Measurements from ENCODE around the gene ATP6V0E1.
"Not testable (repeated sequence)": the region's sequence is repeated elsewhere in the genome, so short reads cannot be mapped to it uniquely, and the experiment has no call there.

Gene ATP6V0E1

DNA sequence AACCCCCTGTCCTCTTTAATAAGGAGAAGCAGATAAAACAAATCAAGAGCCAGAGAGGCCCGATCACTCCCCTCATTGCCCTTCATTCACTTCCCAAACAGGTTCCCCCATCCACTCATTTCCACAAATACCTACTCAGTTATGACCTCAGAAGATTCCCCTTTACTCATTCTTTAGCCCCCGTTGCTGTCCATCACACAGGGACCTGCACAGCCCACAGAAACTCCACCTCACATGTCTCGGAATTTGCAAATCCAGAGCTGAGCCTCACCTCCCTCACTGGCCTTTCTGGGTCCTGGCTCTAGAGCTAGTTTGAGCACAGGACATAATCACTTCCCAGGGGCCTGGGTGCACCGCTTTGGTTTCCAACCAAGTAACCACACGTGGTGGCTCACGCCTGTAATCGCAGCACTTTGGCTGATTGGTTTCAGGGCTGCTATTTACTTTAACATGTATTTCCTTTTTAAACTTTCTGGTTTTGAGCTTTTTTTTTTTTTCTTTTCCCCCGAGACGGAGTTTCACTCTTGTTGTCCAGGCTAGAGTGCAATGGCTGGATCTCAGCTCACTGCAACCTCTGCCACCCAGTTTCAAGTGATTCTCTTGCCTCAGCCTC lies 17.8 kb downstream of the ATP6V0E1 start:
- no peak for FAIRE-seq
- DNase-seq (ENCODE audit: insufficient read length, low spot score) = no peak

DNA sequence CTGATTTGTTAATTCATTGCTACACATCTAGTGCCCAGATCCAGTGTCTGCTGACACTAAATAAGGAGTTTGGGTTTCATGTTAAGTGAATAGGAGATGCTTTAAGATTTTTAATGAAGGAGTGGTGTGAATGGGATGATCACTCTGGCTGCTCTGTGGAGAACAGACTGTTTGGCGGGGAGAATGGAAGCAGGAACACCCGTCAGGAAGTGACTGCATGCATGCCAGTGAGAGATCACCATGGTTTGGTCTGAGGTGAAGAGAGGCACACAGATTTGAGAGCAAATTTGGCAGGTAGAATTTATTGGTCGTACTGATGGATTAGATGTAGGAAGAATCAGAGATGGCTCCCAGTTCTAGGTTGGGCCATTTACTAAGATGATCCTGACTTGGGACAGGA lies 19.8 kb downstream of the ATP6V0E1 start:
- FAIRE-seq (no peak), DNase-seq (ENCODE audit: insufficient read length, low spot score) (no peak)

DNA sequence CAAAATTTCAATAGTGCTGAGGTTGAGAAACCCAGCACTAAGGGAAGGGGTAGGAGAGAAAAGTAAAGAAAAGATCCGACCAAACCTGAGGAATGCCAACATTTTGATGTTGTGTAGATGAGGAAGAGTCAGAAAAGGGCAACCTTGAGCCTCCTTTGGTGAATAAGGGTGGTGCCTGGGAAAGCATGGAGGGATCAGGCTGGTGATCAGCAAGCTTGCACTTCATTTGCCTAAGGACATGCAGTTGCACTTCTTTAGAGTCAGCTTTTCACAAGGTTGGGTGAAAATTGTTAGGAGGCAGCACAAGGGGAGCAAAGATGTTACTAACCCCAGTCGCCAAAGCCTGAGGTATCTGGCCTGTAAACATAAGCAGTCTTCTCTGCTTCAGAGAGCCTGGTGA lies 20.4 kb downstream of the ATP6V0E1 start:
- DNase-seq (ENCODE audit: insufficient read length, low spot score) (no peak), FAIRE-seq (no peak)

DNA sequence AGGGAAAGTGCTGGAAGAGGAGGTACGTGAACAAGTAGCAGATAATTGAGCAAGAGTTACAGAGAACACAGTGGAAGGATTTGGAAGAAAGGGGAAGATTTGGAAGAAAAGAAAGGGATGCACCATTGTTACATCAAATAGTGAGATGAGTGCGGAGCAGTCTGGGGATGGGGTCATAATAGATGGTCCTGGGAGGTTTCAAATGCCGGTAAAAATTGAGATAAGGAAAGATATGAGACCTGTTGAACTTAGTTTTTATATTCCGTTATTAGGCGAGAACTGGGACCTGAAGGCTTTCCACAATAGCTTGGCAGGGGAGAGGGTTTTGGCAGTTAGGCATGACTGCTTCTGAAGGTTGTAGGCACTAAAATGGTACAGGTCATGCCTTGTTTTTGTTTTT lies 20.9 kb downstream of the ATP6V0E1 start:
- DNase-seq (ENCODE audit: insufficient read length, low spot score) = no peak
- no peak for FAIRE-seq

DNA sequence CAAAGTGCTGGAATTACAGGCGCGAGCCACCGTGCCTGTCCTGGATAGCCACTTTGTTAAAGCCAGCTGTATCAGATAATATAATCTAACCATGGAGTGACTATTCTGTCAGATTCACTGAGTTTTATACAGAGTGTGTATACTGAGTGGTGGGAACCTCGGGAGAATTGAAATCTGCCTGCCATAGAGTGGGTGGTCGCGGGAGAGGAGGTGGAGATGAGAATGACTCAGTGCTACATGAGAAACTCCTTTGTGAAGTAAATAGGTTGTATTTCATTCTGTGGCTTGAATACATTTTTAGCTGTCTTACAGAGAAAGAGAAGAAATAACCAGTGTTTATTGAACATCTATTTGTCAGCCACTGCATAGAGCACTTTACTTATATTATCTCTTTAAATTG lies 26.4 kb downstream of the ATP6V0E1 start:
- DNase-seq (ENCODE audit: insufficient read length, low spot score) (no peak), FAIRE-seq (no peak)

DNA sequence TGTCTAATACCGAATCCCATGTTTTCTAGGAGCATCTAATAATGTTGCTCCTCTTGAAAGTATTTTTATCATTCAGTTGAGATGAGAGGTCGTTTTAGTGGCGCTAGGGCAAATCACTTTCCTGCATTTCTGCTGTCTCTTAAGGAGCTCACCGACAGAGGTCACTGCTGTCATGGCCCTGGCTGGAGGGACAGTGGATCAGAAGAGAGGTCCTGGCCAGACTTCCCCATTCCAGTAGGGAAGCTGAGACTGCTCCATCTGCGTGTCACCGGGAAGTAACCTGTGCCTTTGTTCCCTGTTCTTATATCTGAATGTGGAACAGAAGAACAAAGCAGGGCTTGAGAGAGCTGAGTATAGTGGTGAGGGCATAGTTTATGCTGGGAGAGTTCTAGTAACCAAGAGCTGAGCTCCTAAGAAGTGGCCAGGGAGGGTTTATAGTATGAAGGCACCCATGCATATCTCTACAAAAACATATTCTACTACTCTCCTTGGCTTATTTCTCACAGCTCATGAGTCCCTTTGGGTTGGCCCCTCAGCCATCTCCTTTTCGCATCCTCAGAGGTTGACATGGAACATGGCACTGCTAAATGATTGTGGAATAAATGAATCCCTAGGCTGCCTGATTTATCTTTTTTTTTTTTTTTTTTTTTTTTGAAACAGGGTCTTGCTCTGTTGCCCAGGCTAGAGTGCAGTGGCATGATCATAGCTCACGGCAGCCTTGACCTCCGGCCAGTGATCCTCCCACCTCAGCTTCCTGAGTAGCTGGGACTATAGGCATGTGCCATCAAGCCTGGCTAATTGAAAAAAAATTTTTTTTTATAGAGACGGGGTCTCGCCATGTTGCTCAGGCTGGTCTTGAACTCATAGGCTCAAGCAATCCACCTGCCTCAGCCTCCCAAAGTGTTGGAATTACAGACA lies 27.2 kb downstream of the ATP6V0E1 start:
- FAIRE-seq = no peak
- DNase-seq (ENCODE audit: insufficient read length, low spot score) = no peak

DNA sequence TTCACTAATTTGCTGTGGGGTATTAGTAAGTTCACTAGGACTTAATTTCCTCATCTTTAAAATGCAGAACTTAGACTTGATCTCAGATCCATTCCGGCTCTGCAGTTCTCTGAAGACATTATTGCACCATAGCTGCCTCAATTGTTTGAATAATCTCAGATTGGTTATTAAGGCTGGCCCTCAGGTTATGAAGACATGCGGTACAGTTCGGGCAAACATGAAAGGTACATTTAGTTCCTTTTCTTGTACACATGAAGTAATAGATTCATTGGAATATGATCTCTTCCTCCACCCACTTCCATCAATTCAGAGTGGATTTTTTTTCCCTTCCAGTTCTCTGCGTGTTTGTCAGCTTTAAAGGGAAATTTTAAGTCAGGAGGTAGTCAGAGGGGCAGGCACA lies 28.0 kb downstream of the ATP6V0E1 start:
- DNase-seq (ENCODE audit: insufficient read length, low spot score) (no peak), FAIRE-seq (no peak)

DNA sequence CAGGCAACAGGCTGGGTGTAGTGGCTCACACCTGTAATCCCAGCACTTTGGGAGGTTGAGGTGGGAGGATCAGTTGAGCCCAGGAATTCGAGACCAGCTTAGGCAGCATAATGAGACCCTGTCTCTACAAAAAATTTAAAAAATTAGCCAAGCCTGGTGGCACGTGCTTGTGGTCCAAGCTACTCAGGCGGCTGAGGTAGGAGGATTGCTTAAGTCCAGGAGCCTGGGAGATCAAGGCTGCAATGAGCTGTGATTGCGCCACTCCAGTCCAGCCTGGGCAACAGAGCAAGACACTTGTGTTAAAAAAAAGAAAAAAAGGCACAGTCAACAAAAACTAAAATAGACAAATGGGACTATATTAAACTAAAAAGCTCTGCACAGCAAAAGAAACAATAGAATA lies 29.3 kb downstream of the ATP6V0E1 start:
- no peak for FAIRE-seq
- DNase-seq (ENCODE audit: insufficient read length, low spot score) = no peak

DNA sequence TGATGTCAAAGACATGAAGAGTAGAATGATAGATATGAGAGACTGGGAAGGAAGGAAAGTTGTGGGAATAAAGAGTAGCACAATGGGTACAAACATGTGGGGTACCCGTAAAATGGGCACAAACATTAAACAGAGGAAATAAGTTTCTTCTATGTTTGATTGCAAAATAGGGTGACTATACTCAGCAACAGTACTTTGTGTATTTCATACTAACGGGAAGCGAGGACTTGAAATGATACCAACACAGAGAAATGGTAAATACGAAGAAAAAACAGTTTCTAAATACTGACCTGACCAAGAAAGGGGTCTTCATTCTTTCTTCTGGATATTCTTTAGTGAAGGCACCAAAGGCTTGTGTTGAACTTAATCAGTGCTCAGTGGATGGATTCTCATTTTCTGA lies 31.1 kb downstream of the ATP6V0E1 start:
- DNase-seq (ENCODE audit: insufficient read length, low spot score) (no peak), FAIRE-seq (no peak)

DNA sequence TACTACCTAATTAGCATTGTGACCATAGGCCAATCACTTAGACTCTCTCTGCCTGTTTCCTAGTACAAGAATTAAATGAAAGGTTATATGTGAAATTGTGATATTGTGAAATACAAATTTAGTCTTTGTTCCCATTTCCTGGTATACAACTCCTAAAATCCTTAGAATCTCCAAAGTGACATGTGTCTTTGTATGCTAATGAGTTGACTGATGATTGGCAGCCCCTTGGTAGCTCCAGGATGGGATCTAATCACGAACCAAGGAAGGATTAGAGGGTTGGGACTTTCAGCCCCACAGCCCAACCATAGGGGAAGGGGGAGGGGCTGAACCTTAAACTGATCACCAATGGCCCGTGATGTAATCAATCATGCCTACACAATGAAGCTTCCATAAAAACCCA lies 31.6 kb downstream of the ATP6V0E1 start:
- FAIRE-seq = no peak
- no peak for DNase-seq (ENCODE audit: insufficient read length, low spot score)

DNA sequence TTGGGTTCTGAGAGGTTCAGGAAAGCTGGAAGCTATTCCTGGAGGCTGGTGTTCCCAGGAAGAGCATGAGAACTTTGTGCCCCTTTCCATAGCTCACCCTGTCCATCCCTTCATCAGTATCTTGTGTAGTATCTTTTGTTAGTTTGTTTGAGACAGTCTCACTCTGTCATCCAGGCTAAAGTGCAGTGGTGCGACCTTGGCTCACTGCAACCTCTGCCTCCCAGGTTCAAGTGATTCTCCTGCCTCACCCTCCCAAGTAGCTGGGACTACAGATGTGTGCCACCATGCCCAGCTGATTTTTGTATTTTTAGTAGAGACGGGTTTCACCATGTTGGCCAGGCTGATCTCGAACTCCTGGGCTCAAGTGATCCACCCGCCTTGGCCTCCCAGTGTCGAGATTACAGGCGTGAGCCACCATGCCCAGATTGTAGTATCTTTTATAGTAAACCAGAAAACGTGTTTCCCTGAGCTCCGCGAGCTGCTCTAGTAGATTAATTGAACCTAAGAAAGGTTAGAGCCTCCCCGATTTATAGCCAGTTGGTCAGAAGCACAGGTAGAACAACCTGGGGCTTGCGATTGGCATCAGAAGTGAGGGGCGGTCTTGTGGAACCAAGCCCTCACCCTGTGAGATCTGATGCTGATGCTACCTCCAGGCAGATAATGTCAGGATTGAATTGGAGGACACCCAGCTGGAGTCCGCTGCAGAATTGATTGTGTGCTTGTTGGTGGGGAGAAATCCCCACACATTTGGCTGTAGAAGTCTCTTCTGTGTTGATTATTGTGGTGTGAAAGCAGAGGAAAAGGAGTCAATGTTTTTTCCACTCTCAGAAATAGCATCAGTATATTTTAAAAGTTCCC lies 32.3 kb downstream of the ATP6V0E1 start:
- DNase-seq (ENCODE audit: insufficient read length, low spot score) (no peak), FAIRE-seq (no peak)

DNA sequence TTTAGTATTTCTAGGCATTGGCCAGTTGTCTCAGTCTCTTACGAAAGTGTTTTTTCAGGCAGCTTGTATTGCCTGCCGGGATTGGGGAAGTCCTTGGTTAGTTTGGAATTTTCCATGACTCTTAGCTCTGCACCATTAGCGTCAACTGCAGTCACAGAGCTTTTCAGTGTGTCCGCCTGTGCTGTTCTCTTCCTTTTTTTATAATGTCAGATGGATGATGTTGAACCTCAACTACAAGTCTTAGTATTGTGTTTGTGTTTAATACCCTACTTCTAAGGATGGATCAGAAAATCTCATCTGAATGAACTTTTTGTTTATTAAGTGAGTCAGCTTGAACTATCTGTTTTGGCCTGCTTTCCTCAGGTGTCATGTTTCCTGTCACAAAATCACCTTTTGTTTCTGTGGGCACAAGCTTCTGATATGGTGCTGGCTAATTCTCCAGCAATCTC lies 33.1 kb downstream of the ATP6V0E1 start:
- DNase-seq (ENCODE audit: insufficient read length, low spot score) = no peak
- FAIRE-seq = no peak

DNA sequence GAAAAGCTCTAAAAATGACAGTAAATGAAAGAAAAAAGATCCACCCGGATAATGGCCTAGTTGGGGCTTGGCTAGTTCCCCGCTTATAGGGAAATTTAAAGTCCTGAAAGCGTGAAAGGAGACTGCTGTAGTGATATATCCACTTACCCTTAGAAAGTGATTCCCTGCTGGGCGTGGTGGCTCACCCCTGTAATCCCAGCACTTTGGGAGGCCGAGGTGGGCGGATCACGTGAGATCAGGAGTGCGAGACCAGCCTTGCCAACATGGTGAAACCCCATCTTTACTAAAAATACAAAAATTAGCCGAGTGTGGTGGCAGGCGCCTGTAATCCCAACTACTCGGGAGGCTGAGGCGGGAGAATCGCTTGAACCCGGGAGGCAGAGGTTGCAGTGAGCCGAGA lies 33.5 kb downstream of the ATP6V0E1 start:
- DNase-seq (ENCODE audit: insufficient read length, low spot score) = not testable (repeated sequence)

DNA sequence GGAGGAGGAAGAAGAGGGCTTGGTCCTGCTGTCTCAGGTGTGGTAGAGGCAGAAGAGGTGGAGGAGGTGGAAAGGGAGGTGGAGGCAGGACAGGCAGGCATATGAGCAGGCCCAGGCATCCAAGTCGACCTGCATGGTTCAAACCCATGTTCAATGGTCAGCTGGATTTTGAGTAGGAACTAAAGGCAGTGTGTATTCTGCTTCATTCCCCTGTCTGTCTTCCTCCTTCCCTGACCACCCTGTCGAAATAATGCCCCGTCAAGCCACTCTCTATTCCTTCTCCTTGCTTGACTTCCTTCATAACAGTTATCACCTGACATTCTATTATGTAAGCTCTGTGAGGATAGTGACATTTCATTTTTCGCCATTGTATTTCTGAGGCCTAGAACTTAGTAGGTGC lies 34.8 kb downstream of the ATP6V0E1 start:
- FAIRE-seq (no peak), DNase-seq (ENCODE audit: insufficient read length, low spot score) (no peak)

More for the DNA sequence above, 33.5 kb downstream of the ATP6V0E1 start:
- not testable (repeated sequence) for FAIRE-seq

DNA sequence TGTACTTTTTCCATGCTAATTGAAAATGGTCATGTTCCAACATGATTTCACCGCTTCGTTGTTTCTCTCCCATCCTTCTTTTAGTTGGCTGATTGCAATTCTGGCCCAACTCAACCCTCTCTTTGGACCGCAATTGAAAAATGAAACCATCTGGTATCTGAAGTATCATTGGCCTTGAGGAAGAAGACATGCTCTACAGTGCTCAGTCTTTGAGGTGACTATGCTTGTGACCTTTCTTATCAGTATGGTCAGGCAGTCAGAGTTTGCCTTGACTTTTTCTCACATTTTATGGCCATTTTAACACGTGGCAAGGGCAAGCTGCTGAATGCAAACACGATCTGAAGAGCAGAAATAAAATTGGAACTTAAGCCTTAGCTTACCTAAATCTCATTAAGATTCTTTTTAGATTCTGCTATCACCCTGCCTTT lies 36.6 kb downstream of the ATP6V0E1 start:
- no peak for DNase-seq (ENCODE audit: insufficient read length, low spot score)
- FAIRE-seq = no peak

DNA sequence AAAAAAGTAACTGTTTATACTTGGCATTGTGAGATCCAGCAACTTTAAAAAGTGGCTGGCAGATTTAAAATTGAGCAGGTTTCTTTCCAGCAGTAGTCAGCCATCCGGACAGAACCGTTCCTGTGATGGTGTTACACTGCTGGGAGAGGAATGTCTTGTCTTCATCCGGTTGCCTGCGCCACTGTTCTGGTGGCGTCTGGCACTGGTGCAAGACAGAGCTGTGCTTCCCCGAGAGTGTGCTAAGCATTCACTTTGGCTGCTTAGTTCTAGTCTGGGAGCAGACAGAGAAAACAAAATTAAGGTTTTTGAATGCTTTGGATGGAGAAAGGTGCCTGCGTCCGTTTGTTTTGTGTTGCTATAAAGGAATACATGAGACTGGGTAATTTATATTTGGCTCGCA lies 37.1 kb downstream of the ATP6V0E1 start:
- no peak for FAIRE-seq

DNA sequence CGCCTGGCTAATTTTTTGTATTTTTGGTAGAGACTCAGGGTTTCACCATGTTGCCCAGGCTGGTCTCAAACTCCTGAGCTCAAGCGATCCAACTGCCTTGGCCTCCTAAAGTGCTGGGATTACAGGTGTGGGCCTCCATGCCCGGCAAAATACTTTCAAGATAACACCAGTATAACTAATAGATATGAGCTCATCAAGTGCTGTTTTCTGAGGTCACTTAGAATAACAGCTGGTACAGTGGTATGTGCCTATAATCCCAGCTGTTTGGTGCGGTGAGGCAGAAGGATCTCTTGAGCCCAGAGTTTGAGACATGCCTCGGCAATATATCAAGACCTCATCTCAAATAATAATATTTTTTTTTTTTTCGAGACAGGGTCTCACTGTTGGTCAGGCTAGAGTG lies 42.1 kb downstream of the ATP6V0E1 start:
- FAIRE-seq = no peak
- DNase-seq (ENCODE audit: insufficient read length, low spot score) = no peak

More for the DNA sequence above, 37.1 kb downstream of the ATP6V0E1 start:
- no peak for DNase-seq (ENCODE audit: insufficient read length, low spot score)

DNA sequence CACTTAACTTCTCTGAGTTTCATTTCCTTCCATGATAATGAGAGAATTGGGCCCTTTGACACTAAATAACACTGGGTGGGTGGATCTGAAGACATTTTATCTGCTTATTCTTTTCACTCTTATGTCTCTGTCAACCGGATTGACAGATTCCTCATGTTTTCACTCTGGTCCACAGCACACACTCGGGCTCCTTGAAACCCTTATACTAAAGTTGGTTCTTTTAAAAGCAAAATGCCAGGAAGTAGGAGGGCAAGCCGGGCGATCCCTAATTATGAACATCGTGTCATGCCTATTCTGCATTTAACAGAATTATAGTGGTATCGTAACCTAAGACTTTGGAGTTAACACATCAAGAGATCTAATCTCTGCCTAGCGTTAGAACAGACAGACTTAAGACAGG lies 44.3 kb downstream of the ATP6V0E1 start:
- no peak for DNase-seq (ENCODE audit: insufficient read length, low spot score)
- no peak for FAIRE-seq

DNA sequence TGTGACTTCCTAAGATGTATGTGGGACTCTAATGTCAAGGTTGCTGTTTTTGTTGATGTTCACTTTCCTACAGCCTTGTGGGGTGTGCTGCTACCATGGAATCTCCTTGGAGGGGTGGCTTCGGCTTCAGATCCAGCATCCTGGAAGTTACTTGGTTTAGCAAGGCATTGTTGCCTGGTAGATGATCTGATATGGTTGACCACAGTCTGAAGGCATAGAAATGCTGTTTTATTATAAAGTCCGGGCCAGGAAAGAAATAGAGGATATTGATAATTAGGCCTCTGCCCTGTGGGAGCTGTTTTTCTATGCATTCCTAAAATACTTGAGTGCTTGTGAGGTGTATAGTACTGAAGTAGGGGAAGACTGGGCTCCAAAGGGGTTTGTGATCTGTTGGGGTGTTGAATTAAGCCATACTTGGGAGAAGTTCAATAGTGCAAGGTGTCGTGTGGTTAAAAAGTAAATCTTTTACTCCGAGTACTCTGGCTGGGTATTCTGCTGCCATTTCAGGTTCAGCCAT lies 45.3 kb downstream of the ATP6V0E1 start:
- DNase-seq (ENCODE audit: insufficient read length, low spot score) = no peak
- no peak for FAIRE-seq

DNA sequence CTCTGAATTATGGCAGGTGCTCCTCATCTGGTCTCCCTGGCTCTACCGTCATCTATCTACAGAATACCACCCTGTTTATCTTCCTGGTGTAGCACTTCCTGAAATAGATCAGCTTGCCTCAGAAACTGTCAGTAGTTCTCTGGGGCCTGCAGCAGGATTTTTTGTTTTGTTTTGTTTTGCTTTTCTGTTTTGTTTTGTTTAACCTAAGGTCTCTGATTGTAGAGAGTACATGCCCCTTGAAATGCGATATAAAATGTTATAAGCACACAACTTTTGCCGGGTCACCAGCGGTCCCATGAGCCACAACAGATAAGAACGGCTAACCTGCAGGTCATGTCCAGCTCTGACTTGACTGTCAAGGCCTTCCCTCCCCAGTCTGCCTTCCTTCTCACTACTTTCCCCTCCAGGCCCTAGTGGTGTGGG lies 45.9 kb downstream of the ATP6V0E1 start:
- DNase-seq (ENCODE audit: insufficient read length, low spot score) (no peak), FAIRE-seq (no peak)

DNA sequence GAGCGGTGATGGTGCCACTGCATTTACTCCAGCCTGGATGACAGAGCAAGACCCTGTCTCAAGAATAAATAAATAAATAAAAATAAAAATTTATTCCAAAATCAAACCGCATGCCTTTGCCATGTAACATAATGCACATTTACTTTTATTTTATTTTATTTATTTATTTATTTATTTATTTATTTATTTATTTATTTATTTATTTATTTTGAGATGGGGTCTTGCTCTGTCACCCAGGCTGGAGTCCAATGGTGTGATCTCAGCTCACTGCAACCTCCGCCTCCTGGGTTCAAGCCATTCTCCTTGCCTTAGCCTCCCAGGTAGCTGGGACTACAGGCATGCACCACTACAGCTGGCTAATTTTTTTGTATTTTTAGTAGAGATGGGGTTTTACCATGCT lies 48.5 kb downstream of the ATP6V0E1 start:
- not testable (repeated sequence) for FAIRE-seq; DNase-seq (ENCODE audit: insufficient read length, low spot score)

All from HTR-8/SVneo (cell line).